Measurements from ENCODE around the gene MAD2L1BP.

DNA sequence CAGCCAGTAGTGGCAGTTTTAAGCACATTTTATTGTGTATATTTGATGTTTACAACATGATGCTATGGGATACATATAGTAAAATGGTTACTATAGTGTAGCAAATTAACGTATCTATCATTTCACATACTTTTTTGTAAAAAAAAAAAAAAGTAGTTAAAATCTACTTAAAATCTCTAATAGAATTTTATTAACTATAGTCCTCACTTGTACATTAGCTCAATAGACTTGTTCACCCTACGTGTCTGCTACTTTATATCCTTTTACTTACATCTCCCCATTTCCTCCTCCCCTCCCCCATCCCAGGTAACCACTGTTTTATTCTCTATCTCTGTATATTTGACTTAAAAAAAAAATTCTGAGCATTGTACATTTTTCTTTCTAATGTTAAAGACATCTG, 29.6 kb upstream of the MAD2L1BP start:
- TF ChIP-seq, protein P1, sequence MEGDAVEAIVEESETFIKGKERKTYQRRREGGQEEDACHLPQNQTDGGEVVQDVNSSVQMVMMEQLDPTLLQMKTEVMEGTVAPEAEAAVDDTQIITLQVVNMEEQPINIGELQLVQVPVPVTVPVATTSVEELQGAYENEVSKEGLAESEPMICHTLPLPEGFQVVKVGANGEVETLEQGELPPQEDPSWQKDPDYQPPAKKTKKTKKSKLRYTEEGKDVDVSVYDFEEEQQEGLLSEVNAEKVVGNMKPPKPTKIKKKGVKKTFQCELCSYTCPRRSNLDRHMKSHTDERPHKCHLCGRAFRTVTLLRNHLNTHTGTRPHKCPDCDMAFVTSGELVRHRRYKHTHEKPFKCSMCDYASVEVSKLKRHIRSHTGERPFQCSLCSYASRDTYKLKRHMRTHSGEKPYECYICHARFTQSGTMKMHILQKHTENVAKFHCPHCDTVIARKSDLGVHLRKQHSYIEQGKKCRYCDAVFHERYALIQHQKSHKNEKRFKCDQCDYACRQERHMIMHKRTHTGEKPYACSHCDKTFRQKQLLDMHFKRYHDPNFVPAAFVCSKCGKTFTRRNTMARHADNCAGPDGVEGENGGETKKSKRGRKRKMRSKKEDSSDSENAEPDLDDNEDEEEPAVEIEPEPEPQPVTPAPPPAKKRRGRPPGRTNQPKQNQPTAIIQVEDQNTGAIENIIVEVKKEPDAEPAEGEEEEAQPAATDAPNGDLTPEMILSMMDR (IDR thresholded peaks at IDR 0.05): no peak
- TF ChIP-seq POLR2A (IDR thresholded peaks at IDR 0.05): no peak
